Activated CD8-positive, alpha-beta T cell treated with anti-CD3 and anti-CD28 coated beads for 36 hours (primary cell): ENCODE measurements around the gene MIPOL1. TPM values are rescaled to one million over a fixed set of nuclear protein-coding genes. Genes with fewer than 3 reads are reported as not detected.
"Not testable (repeated sequence)": the region's sequence is repeated elsewhere in the genome, so short reads cannot be mapped to it uniquely, and the experiment has no call there.

Source experiments
- ATAC-seq: fragments of 200-7000 bp; cut with Tn5 transposase; one replicate; pipeline ENCODE4 v1.10.0; 2021; ENCODE audit warnings: mild to moderate bottlenecking, moderate library complexity
- CTCF ChIA-PET: fragments of 350-600 bp; sonication (Branson Sonifier 250); formaldehyde crosslinking; loops from one replicate; lab custom pipeline; 2021; ENCODE audit warnings: antibody characterized with exemption; lab: Charles Lee
- POLR2A ChIA-PET: fragments of 350-600 bp; sonication (Branson Sonifier 250); formaldehyde crosslinking; loops from one replicate; lab custom pipeline; 2021; ENCODE audit warnings: antibody characterized with exemption; lab: Charles Lee
- DNase-seq: peaks from one replicate; pipeline ENCODE4 v3.0.0-alpha.2; 2020
- H3K27ac Mint-ChIP-seq: one replicate; pipeline ENCODE4 v1.8.0; 2021; ENCODE audit warnings: mild to moderate bottlenecking, mixed read lengths
- H3K27me3 Mint-ChIP-seq: one replicate; pipeline ENCODE4 v1.8.0; 2021; ENCODE audit warnings: mixed read lengths
- H3K36me3 Mint-ChIP-seq: one replicate; pipeline ENCODE4 v1.8.0; 2021; ENCODE audit warnings: low read depth, mixed read lengths
- H3K4me1 Mint-ChIP-seq: one replicate; pipeline ENCODE4 v1.8.0; 2021; ENCODE audit warnings: low read depth, mixed read lengths
- H3K4me3 Mint-ChIP-seq: one replicate; pipeline ENCODE4 v1.8.0; 2021; ENCODE audit warnings: mild to moderate bottlenecking, moderate library complexity, mixed read lengths
- H3K9me3 Mint-ChIP-seq: one replicate; pipeline ENCODE4 v1.8.0; 2021; ENCODE audit warnings: mixed read lengths
- CTCF ChIP-seq: fragments of 200-600 bp; IDR thresholded peaks from one replicate; pipeline ENCODE4 v1.8.0; 2022; ENCODE audit warnings: antibody characterized with exemption, mild to moderate bottlenecking
- intact Hi-C: fragments of 100-400 bp; cut with micrococcal nuclease; formaldehyde crosslinking; loops from one replicate; pipeline ENCODE4 v1.10.0; 2022
- total RNA-seq, 2 experiments: library from RNA; stranded (reverse); gene quantifications; one replicate each; pipeline ENCODE4 v1.2.3, GENCODE V29; 2021

MIPOL1 gene
- total RNA-seq, 2 experiments from 2014 or later: not detected

GRCh38 chr14:37230551-37231194 is 32.9 kb downstream of the MIPOL1 start:
- Mint-ChIP-seq H3K27ac (no peak overlapping the region), H3K27me3 (peaks cover 1% of the 10 kb centered on the region), H3K4me1 (no peaks in the 10 kb centered on the region), H3K36me3 (peaks cover 4% of the 10 kb centered on the region), H3K9me3 (peaks cover 7% of the 10 kb centered on the region), H3K4me3 (no peak overlapping the region)
- ChIA-PET CTCF (interaction anchor here (0.6 to 1.9 kb wide), 23 partner anchors 8 to 1104 kb away, joined by 3 to 15 read pairs (median 3); no protein-coding TSS in a partner anchor), POLR2A (no interaction called here)
- DNase-seq: no peak
- ATAC-seq: no peak
- intact Hi-C loops: no loop called here
- TF ChIP-seq CTCF: peak; percentile 76

GRCh38 chr14:37232907-37233481 is 35.3 kb downstream of the MIPOL1 start:
- no peak for DNase-seq
- no peak for ATAC-seq
- H3K27me3 Mint-ChIP-seq: peaks cover 1% of the 10 kb centered on the region
- peak; percentile 52 for TF ChIP-seq CTCF
- no peak overlapping the region for H3K27ac Mint-ChIP-seq
- no peaks in the 10 kb centered on the region for H3K36me3 Mint-ChIP-seq
- POLR2A ChIA-PET: no interaction called here
- H3K4me1 Mint-ChIP-seq: no peaks in the 10 kb centered on the region
- intact Hi-C loops: no loop called here
- no peak overlapping the region for H3K4me3 Mint-ChIP-seq
- CTCF ChIA-PET: no interaction called here
- H3K9me3 Mint-ChIP-seq: no peaks in the 10 kb centered on the region

- POLR2A ChIA-PET: no interaction called here
These were observed 36.5 kb downstream of the MIPOL1 start for GRCh38 chr14:37234222-37234621.

GRCh38 chr14:37236044-37236443 is 38.3 kb downstream of the MIPOL1 start:
- intact Hi-C loops, DNase-seq, POLR2A ChIA-PET: not testable (repeated sequence)

More at GRCh38 chr14:37234222-37234621, 36.5 kb downstream of the MIPOL1 start:
- Mint-ChIP-seq H3K27ac (no peak overlapping the region), H3K4me1 (no peaks in the 10 kb centered on the region), H3K36me3 (no peaks in the 10 kb centered on the region), H3K9me3 (no peaks in the 10 kb centered on the region), H3K4me3 (no peak overlapping the region), H3K27me3 (peaks cover 1% of the 10 kb centered on the region)
- ATAC-seq (no peak), DNase-seq (no peak)
- CTCF ChIA-PET: interaction anchor here (0.8 to 1.1 kb wide), 2 partner anchors 9 to 640 kb away, joined by 3 read pairs; no protein-coding TSS in a partner anchor
- TF ChIP-seq CTCF: no peak
- intact Hi-C loops: no loop called here

GRCh38 chr14:37237094-37237493 is 39.4 kb downstream of the MIPOL1 start:
- H3K27me3 Mint-ChIP-seq: peaks cover 1% of the 10 kb centered on the region
- intact Hi-C loops: no loop called here
- H3K36me3 Mint-ChIP-seq: no peaks in the 10 kb centered on the region
- ChIA-PET POLR2A (interaction anchor here (0.6 kb wide), 1 partner anchor 235 kb away, joined by 3 read pairs; no protein-coding TSS in a partner anchor), CTCF (interaction anchor here (1.0 to 2.6 kb wide), 2 partner anchors 9 to 638 kb away, joined by 3 to 9 read pairs; no protein-coding TSS in a partner anchor)
- no peak for DNase-seq
- no peak overlapping the region for H3K4me3 Mint-ChIP-seq
- no peak for TF ChIP-seq CTCF
- no peaks in the 10 kb centered on the region for H3K9me3 Mint-ChIP-seq
- no peak for ATAC-seq
- no peak overlapping the region for H3K27ac Mint-ChIP-seq
- no peaks in the 10 kb centered on the region for H3K4me1 Mint-ChIP-seq

More at GRCh38 chr14:37236044-37236443, 38.3 kb downstream of the MIPOL1 start:
- not testable (repeated sequence) for H3K36me3 Mint-ChIP-seq, H3K4me1 Mint-ChIP-seq, H3K4me3 Mint-ChIP-seq, H3K27me3 Mint-ChIP-seq, H3K27ac Mint-ChIP-seq, ATAC-seq, H3K9me3 Mint-ChIP-seq
- CTCF ChIA-PET: interaction anchor here (2.6 kb wide), 1 partner anchor 10 kb away, joined by 9 read pairs; no protein-coding TSS in a partner anchor
